ENCODE measurements around the gene ZNF830. TPM values are rescaled to one million over a fixed set of nuclear protein-coding genes. Genes with fewer than 3 reads are reported as not detected.

The ZNF830 gene
- total and polyA plus RNA-seq, 2 of the 13 experiments (the other 11 are each of a cell fraction or from before 2014, with no cell fraction given) = 6.1 to 19.0 TPM

GRCh38 chr17:34998205-34998604, 36.9 kb downstream of the ZNF830 start (continued):
- TF ChIP-seq, protein P1, sequence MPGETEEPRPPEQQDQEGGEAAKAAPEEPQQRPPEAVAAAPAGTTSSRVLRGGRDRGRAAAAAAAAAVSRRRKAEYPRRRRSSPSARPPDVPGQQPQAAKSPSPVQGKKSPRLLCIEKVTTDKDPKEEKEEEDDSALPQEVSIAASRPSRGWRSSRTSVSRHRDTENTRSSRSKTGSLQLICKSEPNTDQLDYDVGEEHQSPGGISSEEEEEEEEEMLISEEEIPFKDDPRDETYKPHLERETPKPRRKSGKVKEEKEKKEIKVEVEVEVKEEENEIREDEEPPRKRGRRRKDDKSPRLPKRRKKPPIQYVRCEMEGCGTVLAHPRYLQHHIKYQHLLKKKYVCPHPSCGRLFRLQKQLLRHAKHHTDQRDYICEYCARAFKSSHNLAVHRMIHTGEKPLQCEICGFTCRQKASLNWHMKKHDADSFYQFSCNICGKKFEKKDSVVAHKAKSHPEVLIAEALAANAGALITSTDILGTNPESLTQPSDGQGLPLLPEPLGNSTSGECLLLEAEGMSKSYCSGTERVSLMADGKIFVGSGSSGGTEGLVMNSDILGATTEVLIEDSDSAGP (CRISPR knock-in tag; IDR thresholded peaks at IDR 0.05; ENCODE audit: borderline replicate concordance) = 0 out of 2 replicates have a peak, but pooled peaks have one; percentile 34
- TF ChIP-seq KDM2A (CRISPR knock-in tag; IDR thresholded peaks at IDR 0.05; ENCODE audit: borderline replicate concordance, low read depth) (peak; percentile 47; the same call in 1 of the 2 replicates), ARID5B (CRISPR knock-in tag; IDR thresholded peaks at IDR 0.05) (no peak), ELF1 (CRISPR knock-in tag; IDR thresholded peaks at IDR 0.05) (peak; percentile 57; the same call in 1 of the 2 replicates), ZNF10 (CRISPR knock-in tag; IDR thresholded peaks at IDR 0.05; ENCODE audit: borderline replicate concordance, low read depth) (no peak), TBL1XR1 (IDR thresholded peaks at IDR 0.05; ENCODE audit: borderline replicate concordance, low read length, partially characterized antibody) (no peak), AKAP8 (CRISPR knock-in tag; IDR thresholded peaks at IDR 0.05) (no peak), CTCF (CRISPR knock-in tag; IDR thresholded peaks at IDR 0.05) (peak; percentile 97), SALL1 (CRISPR knock-in tag; IDR thresholded peaks at IDR 0.05) (peak; percentile 37; the same call in 1 of the 2 replicates), GPN1 (CRISPR knock-in tag; IDR thresholded peaks at IDR 0.05; ENCODE audit: borderline replicate concordance) (no peak), MXI1 (IDR thresholded peaks at IDR 0.05; ENCODE audit: borderline replicate concordance, low read depth, low read length) (0 out of 3 replicates have a peak, but pooled peaks have one; percentile 30), ZNF33A (CRISPR knock-in tag; IDR thresholded peaks at IDR 0.05; ENCODE audit: borderline replicate concordance) (no peak), U2AF2 (IDR thresholded peaks at IDR 0.05; ENCODE audit: low read depth, low read length) (no peak), THAP11 (CRISPR knock-in tag; IDR thresholded peaks at IDR 0.05) (no peak; the same call in 1 of the 2 replicates)
- TF ChIP-seq, protein P2, sequence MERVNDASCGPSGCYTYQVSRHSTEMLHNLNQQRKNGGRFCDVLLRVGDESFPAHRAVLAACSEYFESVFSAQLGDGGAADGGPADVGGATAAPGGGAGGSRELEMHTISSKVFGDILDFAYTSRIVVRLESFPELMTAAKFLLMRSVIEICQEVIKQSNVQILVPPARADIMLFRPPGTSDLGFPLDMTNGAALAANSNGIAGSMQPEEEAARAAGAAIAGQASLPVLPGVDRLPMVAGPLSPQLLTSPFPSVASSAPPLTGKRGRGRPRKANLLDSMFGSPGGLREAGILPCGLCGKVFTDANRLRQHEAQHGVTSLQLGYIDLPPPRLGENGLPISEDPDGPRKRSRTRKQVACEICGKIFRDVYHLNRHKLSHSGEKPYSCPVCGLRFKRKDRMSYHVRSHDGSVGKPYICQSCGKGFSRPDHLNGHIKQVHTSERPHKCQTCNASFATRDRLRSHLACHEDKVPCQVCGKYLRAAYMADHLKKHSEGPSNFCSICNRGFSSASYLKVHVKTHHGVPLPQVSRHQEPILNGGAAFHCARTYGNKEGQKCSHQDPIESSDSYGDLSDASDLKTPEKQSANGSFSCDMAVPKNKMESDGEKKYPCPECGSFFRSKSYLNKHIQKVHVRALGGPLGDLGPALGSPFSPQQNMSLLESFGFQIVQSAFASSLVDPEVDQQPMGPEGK (CRISPR knock-in tag; IDR thresholded peaks at IDR 0.05) = 0 out of 2 replicates have a peak, but pooled peaks have one; percentile 14
- TF ChIP-seq, protein P3, sequence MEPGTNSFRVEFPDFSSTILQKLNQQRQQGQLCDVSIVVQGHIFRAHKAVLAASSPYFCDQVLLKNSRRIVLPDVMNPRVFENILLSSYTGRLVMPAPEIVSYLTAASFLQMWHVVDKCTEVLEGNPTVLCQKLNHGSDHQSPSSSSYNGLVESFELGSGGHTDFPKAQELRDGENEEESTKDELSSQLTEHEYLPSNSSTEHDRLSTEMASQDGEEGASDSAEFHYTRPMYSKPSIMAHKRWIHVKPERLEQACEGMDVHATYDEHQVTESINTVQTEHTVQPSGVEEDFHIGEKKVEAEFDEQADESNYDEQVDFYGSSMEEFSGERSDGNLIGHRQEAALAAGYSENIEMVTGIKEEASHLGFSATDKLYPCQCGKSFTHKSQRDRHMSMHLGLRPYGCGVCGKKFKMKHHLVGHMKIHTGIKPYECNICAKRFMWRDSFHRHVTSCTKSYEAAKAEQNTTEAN (CRISPR knock-in tag; conservative IDR thresholded peaks at IDR 0.05) = no peak
- TF ChIP-seq, protein P4, sequence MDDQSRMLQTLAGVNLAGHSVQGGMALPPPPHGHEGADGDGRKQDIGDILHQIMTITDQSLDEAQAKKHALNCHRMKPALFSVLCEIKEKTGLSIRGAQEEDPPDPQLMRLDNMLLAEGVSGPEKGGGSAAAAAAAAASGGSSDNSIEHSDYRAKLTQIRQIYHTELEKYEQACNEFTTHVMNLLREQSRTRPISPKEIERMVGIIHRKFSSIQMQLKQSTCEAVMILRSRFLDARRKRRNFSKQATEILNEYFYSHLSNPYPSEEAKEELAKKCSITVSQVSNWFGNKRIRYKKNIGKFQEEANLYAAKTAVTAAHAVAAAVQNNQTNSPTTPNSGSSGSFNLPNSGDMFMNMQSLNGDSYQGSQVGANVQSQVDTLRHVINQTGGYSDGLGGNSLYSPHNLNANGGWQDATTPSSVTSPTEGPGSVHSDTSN (CRISPR knock-in tag; IDR thresholded peaks at IDR 0.05; ENCODE audit: borderline replicate concordance) = no peak
